ENCODE data around the gene LCE1C.

DNA sequence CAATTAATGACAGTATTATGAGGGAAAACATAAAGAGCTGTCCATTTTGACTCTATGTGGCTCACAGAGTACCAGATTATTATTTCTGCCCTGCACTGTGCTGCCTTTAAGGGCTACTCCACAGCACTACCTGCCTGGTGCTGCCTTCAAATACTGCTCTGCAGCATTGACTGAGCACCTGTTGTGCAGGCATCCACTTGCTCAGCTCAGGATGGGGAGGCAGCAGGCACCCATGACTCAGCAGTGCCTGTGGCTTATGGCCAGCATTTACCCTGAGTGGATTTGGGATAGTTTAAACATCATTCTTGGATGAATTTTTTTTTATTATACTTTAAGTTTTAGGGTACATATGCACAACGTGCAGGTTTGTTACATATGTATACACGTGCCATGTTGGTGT, 49.6 kb downstream of the LCE1C start:
- TF ChIP-seq, protein P1, sequence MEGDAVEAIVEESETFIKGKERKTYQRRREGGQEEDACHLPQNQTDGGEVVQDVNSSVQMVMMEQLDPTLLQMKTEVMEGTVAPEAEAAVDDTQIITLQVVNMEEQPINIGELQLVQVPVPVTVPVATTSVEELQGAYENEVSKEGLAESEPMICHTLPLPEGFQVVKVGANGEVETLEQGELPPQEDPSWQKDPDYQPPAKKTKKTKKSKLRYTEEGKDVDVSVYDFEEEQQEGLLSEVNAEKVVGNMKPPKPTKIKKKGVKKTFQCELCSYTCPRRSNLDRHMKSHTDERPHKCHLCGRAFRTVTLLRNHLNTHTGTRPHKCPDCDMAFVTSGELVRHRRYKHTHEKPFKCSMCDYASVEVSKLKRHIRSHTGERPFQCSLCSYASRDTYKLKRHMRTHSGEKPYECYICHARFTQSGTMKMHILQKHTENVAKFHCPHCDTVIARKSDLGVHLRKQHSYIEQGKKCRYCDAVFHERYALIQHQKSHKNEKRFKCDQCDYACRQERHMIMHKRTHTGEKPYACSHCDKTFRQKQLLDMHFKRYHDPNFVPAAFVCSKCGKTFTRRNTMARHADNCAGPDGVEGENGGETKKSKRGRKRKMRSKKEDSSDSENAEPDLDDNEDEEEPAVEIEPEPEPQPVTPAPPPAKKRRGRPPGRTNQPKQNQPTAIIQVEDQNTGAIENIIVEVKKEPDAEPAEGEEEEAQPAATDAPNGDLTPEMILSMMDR (IDR thresholded peaks at IDR 0.05 in 4 of 5, conservative IDR thresholded peaks at IDR 0.05 in 1 of 5), result no peak
- no peak for TF ChIP-seq POLR2A (IDR thresholded peaks at IDR 0.05)
